HG03342 (cell line): Measurements from ENCODE around the gene VMO1.

Experiments
- ATAC-seq: cut with Tn5 transposase; IDR thresholded peaks from one replicate; pipeline ENCODE4 v1.9.1; 2021; ENCODE audit warnings: mild to moderate bottlenecking, moderate library complexity; ENCODE audit not compliant: unreplicated experiment

The VMO1 gene

DNA sequence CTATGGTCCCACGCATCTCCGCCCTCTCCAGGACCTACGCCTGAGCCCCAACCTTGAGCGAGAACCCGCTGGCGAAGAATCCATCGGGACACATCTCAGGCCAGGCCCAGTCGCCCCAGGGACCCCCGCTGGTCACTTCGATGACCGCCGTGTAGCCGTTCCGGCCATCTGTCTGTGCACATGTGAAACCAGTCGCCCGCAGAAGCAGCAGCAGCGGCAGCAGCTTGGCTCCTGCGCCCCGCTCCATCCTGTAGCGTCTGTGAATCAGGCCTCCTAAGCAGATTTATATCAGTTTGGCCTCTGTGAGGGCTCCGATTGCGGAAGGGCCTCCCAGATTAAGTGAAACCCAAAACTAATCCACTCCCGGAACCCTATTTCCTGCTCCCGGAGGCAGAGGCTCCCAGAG is at the start of gene VMO1:
VMO1 (minus strand) TSS at position 259 of the 406 bp plus-strand sequence; CDS start at position 247, 12 bp downstream.
- no peak for ATAC-seq

DNA sequence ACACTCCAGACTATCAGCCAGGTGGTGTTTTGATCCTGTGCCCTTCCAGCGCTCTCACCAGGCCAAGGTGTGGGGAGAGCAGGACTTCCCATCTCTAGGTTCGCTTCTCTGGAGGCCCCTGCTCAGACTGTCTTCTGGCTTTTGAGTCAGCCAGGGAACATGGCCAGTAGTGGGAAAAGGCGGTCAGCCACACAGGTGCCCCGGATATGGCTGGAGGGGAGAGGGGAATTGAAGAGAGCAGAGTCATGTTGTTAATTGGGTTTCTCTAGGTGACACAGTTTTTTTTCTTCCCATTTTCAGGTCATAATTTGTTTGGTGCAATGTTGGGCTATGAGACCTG is 48.5 kb upstream of the VMO1 start:
- ATAC-seq, result no peak

DNA sequence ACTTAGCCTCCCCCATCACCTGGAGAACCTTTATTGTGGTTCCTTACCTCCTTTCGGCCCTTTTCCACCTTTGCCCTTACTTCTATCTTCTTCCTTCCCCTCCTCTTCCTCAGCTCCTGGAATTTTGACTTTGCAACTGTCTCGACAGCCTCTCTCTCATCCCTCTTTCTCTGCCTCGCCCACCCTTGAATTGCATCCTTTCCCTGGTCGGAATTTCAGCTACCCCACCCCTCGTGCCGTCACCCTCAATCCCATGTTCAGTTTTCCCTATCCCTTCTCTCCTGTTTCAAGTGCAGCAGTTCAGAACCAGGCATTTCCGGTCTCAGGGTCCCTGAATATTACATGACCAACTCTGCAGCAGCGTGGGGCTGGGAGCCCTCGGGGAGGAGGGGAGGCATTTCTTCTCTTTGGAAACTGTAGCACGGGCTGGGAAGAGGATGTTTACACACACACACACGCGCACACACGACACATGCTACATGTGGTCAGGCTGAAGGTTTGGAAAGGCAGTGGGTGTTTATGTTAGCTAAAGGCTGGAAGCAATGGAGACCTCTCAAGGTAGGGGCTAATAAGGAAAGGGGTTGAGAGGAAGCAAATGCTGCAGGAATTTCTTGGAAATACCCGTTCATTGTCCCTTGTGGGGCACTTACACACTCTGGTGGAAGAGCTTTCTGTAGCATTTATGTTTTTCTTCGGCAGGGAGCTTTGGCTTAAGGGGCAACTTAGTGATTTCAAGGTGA is 47.9 kb upstream of the VMO1 start:
- no peak for ATAC-seq

DNA sequence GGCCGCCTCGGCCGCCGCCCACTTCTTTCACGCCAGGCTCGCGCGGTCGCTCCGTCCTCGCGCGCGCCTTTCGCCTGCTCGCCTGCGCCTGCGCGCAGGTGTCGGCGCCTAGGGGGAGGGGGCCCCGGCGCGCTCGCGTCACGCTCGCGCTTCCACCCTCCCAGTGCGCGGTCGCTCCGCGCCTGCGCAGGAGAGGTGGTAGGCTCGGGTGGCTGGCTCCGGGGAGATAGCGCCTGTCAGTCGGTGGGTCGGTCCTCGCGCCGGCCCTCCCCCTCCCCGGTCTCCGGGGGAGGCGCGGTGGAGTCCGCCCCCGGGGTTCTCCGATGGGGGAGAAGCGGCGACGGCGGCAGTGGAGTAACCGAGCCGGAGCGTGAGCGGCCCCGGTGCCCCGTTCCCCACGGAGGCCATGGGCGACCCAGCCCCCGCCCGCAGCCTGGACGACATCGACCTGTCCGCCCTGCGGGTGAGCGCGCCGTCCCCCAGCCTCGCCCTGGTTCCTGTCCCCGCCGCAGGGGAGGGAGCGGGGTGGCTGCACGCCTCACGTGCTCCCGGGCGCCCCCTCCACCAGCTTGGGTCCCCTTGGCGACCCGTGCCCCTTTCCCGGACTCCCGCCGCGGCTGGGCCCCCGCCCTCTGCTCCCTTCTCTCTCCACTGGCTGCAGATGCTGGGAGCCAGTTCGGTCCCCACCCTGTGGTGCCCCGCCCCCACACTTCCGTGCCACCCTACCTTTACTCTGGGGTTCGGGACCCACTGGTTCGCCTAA is 47.2 kb upstream of the VMO1 start, which contains the start of gene MINK1:
MINK1 (plus strand) TSS at position 163 of the 763 bp plus-strand sequence; CDS start at position 407, 244 bp downstream.
- peak; percentile 79 for ATAC-seq

GRCh38 chr17:4832829-4833177 is 46.6 kb upstream of the VMO1 start:
- peak; percentile 15 for ATAC-seq

DNA sequence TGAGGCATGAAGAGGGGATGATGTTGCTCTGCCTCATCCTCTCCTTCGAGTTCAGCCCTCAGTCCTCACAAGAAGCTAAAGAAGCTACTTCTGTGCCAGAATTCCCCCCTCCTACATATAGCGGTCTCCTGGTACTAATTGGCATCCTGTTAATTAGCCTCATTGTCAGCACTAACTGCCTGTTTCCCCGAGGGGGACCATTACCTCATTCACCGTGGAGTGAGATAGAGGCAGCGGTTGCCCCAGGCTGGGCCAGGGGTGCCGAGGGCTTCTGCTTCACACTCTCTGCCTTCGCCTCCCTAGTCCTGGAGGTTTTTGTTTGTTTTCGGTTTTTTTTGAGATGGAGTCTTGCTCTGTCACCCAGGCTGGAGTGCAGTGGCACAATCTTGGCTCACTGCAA is 41.2 kb upstream of the VMO1 start:
- no peak for ATAC-seq

DNA sequence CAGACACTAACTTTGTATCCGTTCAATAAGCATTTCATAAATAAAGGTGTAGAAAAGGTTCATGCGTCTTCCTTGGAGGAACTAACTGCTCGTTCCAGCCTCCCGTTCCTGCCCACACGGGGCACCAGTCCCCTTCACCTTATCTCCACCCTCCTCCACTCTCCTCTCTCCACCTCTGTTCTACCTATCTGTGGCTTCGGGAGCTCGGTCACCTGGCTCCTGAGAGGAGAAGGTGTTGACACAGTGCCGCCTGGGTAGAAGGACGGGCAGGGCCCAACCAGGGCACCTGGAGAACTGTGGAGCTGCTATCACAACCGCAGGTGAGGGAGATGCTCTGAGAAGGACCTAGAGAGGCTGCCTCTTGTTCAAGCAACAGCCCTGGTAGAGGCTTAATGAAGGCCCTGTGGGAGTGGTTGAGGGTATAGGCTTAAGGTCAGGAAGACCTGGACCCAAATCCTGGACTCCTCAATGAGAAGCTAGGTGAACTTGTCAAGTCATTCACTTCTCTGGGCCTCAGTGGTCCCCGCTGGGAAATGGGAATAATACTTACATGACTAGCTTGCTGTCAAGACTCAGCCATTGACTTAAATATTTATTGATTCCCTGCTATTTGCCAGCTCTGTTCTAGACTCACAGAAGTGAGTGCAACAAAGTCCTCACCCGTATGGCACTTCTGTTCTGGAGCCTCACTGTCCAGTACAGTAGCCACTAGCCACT is 37.4 kb upstream of the VMO1 start:
- no peak for ATAC-seq

DNA sequence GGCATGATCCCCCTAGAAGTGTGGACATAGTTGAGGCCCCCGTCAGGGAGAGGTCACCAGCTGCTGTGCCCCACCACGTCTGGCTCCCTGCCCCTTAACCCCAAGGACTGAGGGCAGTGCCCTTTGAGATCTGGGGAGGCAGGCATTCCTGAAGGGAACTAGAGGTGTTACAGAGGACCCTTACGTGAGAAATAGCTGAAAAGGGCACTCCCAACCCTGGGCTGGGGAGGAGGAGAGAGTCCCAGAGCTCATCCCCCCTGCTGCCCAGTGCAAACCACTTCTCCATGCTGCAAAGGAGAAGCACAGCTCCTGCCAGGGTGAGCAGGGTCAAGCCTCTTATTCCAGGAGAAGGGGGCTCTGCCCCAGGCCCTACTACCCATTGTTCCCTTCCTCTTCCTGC is 36.7 kb upstream of the VMO1 start:
- no peak for ATAC-seq

DNA sequence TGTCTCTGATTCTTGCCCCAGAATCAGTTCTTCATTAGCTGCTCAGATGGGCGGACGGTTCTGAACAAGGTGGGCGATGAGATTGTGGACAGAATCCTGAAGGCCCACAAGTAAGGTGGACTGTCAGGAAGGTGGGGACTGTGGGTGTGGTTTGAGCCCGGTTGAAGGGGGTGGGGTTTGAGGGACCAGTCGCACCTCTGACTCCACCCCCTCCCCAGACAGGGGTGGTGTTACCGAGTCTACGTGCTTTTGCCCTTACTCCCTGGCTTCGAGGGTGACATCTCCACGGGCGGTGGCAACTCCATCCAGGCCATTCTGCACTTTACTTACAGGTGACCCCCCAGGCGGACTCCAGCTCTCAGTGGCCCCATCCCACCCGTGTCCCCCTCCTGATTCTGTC is 32.1 kb upstream of the VMO1 start:
- ATAC-seq, result no peak

DNA sequence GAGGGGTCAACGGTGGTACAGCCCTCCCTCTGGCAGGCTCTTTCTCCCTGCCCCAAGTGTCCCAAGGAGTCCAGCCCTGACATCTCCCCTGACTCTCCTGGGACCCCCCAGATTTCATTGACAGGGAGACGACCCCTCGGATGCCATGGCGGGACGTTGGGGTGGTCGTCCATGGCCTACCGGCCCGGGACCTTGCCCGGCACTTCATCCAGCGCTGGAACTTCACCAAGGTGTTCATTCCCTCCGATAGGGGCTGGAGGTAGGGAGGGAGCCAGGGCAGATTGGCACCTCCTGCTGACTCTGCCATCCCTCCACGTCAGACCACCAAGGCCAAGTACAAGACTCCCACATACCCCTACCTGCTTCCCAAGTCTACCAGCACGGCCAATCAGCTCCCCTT is 30.7 kb upstream of the VMO1 start:
- no peak for ATAC-seq

GRCh38 chr17:4815043-4815675 is 29.0 kb upstream of the VMO1 start:
- no peak for ATAC-seq

- no peak for ATAC-seq
Observed at GRCh38 chr17:4812690-4813089, 26.5 kb upstream of the VMO1 start.

- ATAC-seq, result no peak
Observed at GRCh38 chr17:4811471-4811870, 25.3 kb upstream of the VMO1 start.

- no peak for ATAC-seq
Observed at GRCh38 chr17:4810696-4811290, 24.6 kb upstream of the VMO1 start.

GRCh38 chr17:4808378-4808767 is 22.2 kb upstream of the VMO1 start:
- no peak for ATAC-seq

DNA sequence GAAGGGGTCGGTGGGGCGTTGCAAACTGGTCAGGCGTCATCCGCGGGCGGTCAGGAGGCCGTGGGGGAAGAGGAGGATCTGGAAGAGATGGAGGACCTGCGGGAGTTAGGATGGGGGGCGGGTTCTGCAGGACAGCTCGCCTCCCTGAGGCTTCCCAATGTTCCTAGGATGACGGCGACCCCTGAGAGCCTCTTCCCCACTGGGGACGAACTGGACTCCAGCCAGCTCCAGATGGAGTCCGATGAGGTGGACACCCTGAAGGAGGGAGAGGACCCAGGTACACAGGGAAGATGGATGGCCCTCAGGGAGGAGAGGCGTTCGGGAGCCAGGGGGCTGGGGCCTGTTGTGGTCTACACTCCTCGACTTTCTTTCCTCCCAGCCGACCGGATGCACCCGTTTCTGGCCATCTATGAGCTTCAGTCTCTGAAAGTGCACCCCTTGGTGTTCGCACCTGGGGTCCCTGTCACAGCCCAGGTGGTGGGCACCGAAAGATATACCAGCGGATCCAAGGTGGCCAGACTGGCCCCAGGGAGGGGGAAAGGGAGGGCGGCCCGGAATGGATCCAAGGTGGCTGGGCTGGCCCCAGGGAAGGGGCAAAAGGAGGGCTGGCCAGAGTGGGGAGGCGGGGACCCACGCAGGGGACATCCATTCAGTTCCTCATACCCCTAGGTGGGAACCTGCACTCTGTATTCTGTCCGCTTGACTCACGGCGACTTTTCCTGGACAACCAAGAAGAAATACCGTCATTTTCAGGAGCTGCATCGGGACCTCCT is 21.6 kb upstream of the VMO1 start:
- ATAC-seq, result no peak

DNA sequence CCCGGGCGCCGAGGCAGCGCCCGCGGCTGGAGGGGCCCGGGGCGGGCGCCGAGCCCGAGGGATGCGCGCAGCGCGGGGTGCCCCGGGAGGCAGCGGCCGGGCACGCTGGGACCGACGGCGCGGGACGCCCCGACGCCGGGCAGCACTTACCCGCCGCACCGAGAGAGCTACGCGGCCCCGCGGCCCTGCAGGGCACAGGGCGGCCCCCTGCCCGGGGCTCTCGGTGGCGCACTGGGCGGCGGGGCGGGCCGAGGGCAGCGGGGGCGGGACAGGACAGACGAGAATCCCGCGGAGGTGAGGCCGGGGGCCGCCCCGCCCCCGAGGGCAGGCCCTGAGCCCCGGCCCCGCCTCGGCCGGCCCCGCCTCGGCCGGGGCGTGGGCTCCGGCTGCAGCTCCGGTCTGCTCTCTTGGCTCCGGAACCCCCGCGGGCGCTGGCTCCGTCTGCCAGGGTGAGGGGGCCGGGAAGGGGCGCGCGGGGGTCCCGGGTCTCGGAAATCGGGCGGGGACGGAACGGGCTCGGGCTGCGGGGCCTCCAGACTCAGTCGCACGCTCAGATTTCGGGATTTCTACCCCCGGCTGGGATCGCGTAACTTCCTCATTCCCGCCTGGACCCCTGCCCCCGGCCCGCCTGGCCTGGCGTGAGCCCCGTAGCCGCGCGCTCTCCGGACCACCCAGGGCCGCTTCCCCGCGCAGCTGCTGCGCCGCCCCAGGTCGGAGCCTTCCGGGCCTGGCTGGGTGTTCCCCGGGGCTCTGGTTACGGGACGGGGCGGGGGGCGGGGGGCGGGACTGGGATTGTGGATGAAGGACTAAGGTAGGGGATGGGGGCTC is 20.8 kb upstream of the VMO1 start, which contains the start of gene PLD2:
PLD2 (plus strand) TSS at position 376 of the 828 bp plus-strand sequence. CDS start 621 bp downstream, outside the sequence.
- ATAC-seq, result peak; percentile 88

GRCh38 chr17:4806456-4806776 is 20.3 kb upstream of the VMO1 start:
- ATAC-seq, result no peak

GRCh38 chr17:4802228-4802627 is 16.1 kb upstream of the VMO1 start, which contains the start of gene C17orf114:
Gene C17orf114 (minus strand): TSS chr17:4802328.
- no peak for ATAC-seq
